Mucosa of stomach (tissue), 1 donor: ENCODE data around the gene PRKCSH.
"Not testable (repeated sequence)": the region's sequence is repeated elsewhere in the genome, so short reads cannot be mapped to it uniquely, and the experiment has no call there.

Experiments
- H3K27me3 ChIP-seq: one replicate; pipeline ENCODE4 v1.7.0; 2013; ENCODE audit warnings: mild to moderate bottlenecking, low read length; ENCODE audit not compliant: control insufficient read depth, insufficient read depth
- H3K36me3 ChIP-seq: one replicate; pipeline ENCODE4 v1.7.0; 2013; ENCODE audit warnings: low read length; ENCODE audit not compliant: control insufficient read depth, insufficient read depth
- H3K4me1 ChIP-seq: one replicate; pipeline ENCODE4 v1.7.0; 2013; ENCODE audit warnings: mild to moderate bottlenecking, low read length; ENCODE audit not compliant: control insufficient read depth, insufficient read depth
- H3K4me3 ChIP-seq: one replicate; pipeline ENCODE4 v1.7.0; 2013; ENCODE audit warnings: low read length
- H3K9ac ChIP-seq: one replicate; pipeline ENCODE4 v1.7.0; 2013; ENCODE audit warnings: mild to moderate bottlenecking, low read length, moderate library complexity
- H3K9me3 ChIP-seq: one replicate; pipeline ENCODE4 v1.7.0; 2013; ENCODE audit warnings: mild to moderate bottlenecking, low read length, moderate library complexity; ENCODE audit not compliant: control insufficient read depth
- donor health status: Pancreatic carcinoma.

The PRKCSH gene

DNA sequence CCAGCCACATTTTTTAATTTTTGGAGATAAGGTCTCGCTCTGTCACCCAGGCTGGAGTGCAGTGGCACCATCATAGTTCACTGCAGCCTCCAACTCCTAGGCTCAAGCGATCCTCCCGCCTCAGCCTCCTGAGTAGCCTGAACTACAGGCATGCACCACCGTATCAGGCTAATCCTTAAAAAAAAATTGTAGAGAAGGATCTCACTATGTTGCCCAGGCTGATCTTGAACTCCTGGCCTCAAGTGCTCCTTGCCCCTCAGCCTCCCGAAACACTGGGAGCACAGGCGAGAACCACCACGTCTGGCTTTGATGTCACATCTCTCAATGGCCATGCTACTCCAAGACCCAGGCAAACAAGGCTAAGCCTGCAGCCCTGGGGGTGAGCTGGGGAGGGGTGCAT, 21.2 kb downstream of the PRKCSH start:
- H3K9ac ChIP-seq, result no peak overlapping the region
- no peaks in the 10 kb centered on the region for H3K36me3 ChIP-seq
- H3K27me3 ChIP-seq, result peaks cover 2% of the 10 kb centered on the region
- H3K4me3 ChIP-seq, result no peak overlapping the region
- H3K9me3 ChIP-seq, result no peaks in the 10 kb centered on the region
- H3K4me1 ChIP-seq, result no peaks in the 10 kb centered on the region

DNA sequence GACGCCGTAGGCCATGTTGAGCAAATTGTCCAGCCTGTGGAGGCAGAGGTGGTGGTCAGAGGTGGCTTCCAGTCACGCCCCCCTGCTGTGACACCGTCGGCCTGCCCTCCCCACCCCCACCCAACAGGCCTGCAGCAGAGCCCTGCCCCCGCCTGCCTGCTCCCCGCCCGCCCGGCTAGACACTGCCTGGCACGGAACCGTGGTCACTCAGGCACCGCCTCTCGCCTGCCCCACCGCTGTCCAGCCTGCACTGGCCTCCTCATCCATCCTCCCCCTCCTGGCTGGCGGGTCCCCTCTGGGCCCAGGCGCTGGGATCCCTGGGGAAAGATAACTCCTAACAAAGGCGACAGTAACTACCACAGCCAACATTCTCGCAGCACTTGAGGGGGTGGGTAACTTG, 21.7 kb downstream of the PRKCSH start:
- no peaks in the 10 kb centered on the region for H3K27me3 ChIP-seq

DNA sequence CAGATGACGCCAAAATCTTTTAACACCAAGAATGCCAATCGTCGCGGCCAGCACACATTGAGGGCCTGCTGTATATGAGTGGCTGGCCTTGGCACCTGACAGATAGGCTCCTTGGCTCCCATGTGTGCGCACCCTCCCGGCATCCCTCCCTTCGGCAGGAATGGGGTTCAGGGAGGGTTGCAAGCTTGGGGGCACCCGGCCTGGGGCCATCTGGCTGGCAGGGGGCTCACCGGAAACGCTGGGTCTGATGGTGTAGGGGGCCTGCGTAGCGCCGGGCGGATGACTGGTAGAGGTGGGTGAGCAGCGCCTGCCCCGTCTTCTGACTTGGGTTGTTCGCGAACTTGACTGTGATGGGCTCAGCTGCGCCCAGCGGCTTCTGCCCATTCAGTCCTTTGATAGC, 22.4 kb downstream of the PRKCSH start:
- Histone ChIP-seq H3K9ac (no peak overlapping the region), H3K4me1 (no peaks in the 10 kb centered on the region), H3K36me3 (no peaks in the 10 kb centered on the region), H3K27me3 (no peaks in the 10 kb centered on the region), H3K4me3 (no peak overlapping the region), H3K9me3 (no peaks in the 10 kb centered on the region)

More for the DNA sequence above, 21.7 kb downstream of the PRKCSH start:
- H3K4me3 ChIP-seq, result no peak overlapping the region
- no peaks in the 10 kb centered on the region for H3K9me3 ChIP-seq
- H3K4me1 ChIP-seq, result no peaks in the 10 kb centered on the region
- no peak overlapping the region for H3K9ac ChIP-seq
- no peaks in the 10 kb centered on the region for H3K36me3 ChIP-seq

DNA sequence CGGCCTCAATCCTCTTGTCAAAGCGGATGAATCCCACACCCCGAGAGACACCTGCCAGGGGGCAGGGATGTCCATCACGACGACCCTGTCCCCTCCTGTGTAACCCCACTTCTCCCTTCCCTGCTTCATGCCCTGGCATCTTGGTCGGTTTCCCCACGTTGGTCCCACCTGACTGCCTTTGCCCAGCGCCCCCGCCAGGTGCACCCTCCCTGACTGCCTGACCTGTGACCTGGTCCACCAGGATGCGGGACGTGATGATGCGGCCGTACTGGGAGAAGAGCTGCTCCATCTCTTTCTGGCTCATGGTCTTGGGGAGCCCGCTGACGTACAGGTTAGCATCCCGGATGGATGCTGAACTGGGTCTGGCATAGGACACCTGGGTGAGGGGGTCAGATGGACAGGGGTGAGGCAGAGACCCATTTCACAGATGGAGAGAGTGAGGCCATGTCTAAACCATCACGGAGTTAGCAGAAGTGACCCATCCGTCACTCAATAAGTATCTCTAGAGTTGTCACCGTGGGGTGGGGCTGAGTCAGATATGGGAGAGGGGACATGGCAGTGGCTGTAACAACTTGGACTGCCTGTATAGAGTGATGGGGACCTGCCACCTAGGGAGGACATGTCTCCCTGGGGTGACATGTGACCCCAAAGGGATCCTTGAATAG, 22.9 kb downstream of the PRKCSH start:
- H3K4me1 ChIP-seq, result no peaks in the 10 kb centered on the region
- H3K9me3 ChIP-seq, result no peaks in the 10 kb centered on the region
- H3K27me3 ChIP-seq, result no peaks in the 10 kb centered on the region
- no peak overlapping the region for H3K4me3 ChIP-seq
- H3K36me3 ChIP-seq, result no peaks in the 10 kb centered on the region
- H3K9ac ChIP-seq, result no peak overlapping the region

DNA sequence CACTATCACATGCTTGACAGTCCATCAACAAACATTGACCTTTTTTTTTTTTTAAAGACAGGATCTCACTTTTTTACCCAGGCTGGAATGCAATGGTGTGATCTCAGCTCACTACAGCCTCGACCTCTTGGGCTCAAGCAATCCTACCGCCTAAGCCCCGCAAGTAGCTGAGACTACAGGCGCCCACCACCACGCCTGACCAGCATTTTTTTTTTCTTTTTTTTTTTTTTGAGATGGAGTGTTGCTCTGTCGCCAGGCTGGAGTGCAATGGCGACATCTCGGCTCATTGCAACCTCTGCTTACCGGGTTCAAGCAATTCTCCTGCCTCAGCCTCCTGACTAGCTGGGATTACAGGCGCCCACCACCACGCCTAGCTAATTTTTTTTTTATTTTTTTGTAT, 23.5 kb downstream of the PRKCSH start:
- not testable (repeated sequence) for H3K36me3 ChIP-seq, H3K9ac ChIP-seq, H3K4me1 ChIP-seq, H3K9me3 ChIP-seq, H3K27me3 ChIP-seq, H3K4me3 ChIP-seq

DNA sequence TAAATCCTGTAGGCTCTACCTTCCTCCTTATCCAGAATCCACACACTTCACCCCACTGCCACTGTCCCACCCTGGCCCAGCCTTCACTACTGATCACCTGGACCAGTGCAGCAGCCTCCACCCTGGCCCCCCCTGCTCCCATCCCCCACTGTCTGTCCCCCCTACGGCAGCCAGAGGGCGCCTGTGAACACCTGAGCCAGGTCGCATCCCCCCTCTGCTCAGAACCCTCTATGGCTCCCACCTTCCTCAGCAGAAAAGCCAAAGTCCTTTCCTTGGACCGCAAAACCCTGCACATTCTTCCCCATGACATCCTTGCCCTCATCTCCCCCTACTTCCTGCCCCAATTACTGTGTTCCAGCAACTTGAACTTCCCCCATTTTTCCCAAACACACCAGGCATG, 24.8 kb downstream of the PRKCSH start:
- Histone ChIP-seq H3K4me1 (no peaks in the 10 kb centered on the region), H3K36me3 (no peaks in the 10 kb centered on the region), H3K4me3 (no peak overlapping the region), H3K9ac (no peak overlapping the region), H3K9me3 (no peaks in the 10 kb centered on the region), H3K27me3 (no peaks in the 10 kb centered on the region)

DNA sequence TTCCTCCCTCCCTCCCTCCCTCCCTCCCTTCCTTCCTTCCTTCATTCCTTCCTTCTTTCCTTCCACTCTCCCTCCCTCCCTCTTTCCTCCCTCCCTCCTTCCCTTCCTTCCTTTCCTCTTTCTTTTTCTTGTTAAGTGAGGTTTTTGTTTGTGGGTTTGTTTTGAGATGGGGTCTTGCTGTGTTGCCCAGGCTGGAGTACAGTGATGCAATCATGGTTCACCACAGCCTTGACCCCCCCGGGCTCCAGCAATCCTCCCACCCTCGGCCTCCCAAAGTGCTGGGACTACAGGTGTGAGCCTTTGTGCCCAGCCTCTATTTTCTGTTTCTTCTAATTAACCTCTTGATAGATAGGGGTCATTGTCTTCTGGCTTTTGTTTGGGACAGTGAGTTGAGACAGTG, 26.0 kb downstream of the PRKCSH start:
- Histone ChIP-seq H3K36me3 (no peaks in the 10 kb centered on the region), H3K27me3 (no peaks in the 10 kb centered on the region), H3K9me3 (no peaks in the 10 kb centered on the region), H3K4me3 (no peak overlapping the region), H3K9ac (no peak overlapping the region), H3K4me1 (no peaks in the 10 kb centered on the region)

DNA sequence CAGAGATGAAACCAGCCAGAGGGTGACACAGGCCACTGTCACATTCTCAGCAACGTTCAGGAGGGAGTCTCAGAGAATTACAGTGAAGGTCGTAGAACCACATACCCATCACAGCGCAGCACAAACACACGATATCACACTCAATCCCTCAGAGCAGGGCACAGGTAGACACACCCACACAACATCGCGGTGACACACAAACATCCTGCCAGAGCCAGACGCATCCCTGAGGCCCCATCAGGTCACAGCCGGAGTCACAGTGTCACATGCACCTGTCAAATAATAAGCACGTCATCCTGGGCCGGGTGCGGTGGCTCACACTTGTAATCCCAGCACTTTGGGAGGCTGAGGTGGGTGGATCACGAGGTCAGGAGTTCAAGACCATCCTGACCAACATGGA, 28.0 kb downstream of the PRKCSH start:
- Histone ChIP-seq H3K4me1 (no peaks in the 10 kb centered on the region), H3K9me3 (no peaks in the 10 kb centered on the region), H3K4me3 (no peak overlapping the region), H3K9ac (no peak overlapping the region), H3K27me3 (no peaks in the 10 kb centered on the region), H3K36me3 (no peaks in the 10 kb centered on the region)

DNA sequence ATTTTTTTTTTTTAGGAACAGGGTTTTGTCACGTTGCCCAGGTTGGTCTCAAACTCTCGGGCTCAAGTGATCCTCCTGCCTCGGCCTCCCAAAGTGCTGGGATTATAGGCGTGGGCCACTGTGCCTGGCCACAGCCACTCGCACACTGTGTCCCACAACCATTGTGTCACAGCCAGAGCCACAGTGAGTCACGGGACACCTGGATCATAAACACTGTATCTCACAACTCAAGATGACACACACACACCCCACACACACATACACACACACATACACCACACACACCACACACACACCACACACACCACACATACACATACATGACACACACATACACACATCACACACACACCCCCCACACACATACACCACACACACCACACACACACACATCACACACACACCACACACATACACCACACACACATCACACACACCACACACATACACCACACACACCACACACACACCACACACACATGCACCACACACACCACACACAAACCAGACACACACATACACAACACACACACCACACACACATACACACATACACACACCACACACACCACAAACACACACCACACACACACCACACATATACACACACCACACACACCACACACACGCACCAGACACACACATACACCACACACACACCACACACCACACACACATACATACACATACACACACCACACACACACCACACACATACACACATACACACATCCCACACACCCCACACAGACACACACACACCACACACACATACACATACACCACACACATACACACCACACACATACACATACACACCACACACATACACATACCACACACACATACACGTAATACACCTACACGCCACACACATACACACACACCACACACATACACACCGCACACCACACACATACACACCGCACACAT, 29.2 kb downstream of the PRKCSH start:
- Histone ChIP-seq H3K4me1 (no peaks in the 10 kb centered on the region), H3K36me3 (no peaks in the 10 kb centered on the region), H3K9me3 (no peaks in the 10 kb centered on the region), H3K27me3 (no peaks in the 10 kb centered on the region), H3K9ac (no peak overlapping the region), H3K4me3 (no peak overlapping the region)

DNA sequence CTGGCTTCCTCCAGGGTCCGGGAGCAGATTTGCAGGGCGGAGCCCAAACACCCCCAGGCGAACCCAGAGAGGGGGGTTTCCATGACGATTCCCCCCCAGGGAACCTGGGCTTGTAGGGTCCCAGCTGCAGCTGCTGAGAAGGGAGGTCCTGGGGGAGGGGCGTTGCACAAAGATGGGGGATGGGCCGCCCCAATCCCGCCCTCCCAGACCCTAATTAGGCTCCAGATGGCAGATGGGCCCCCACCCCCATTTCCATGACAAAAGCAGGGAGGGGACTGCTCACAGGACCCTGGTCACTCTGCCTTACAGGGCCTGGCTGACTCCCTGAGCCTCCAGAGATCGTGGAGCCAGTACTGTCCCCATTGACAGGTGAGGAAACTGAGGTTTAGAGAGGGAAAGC, 30.2 kb downstream of the PRKCSH start:
- no peak overlapping the region for H3K4me3 ChIP-seq
- no peaks in the 10 kb centered on the region for H3K4me1 ChIP-seq
- no peaks in the 10 kb centered on the region for H3K36me3 ChIP-seq
- no peaks in the 10 kb centered on the region for H3K9me3 ChIP-seq
- H3K27me3 ChIP-seq, result no peaks in the 10 kb centered on the region
- no peak overlapping the region for H3K9ac ChIP-seq

DNA sequence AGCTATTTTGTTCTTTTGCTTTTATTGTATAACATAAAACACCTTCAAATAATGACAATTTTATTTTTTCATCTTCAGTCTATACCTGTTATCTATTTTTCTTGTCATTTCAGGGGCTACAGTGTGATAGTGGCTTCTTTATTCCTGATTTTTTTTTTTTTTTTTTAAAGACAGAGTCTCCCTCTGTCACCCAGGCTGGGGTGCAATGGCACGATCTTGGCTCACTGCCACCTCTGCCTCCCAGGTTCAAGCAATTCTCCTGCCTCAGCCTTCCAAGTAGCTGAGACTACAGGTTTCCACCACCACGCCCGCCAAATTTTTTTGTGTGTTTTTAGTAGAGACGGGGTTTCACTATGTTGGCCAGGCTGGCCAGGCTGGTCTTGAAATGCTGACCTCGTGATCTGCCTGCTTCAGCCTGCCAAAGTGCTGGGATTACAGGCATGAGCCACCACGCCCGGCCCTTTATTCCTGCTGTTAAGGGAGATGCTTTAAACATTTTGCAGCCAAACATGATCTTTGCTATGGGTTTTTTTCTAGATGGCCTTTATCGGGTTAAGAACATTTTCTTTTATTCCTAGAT, 32.9 kb downstream of the PRKCSH start:
- H3K4me1 ChIP-seq, H3K4me3 ChIP-seq, H3K9ac ChIP-seq, H3K27me3 ChIP-seq, H3K36me3 ChIP-seq, H3K9me3 ChIP-seq: not testable (repeated sequence)

DNA sequence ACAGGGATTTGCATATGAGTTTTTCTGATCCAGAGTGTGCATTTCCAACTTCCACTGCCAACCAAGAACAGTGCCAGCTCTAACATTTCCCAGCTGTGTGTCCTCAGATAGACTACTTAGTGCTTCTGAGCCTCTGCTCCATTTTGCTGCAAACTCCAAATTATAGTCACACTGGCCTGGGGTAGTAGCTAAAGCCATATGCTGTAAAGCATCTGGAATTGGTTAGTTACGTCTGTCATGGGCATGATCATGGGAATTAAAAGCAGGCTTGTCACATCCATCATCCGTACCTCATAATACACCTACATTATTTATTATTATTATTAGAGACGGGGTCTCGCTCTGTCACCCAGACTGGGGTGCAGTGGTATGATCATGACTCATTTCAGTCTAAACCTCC, 38.3 kb downstream of the PRKCSH start:
- no peak overlapping the region for H3K4me3 ChIP-seq
- H3K9me3 ChIP-seq, result no peaks in the 10 kb centered on the region
- no peaks in the 10 kb centered on the region for H3K27me3 ChIP-seq
- no peak overlapping the region for H3K9ac ChIP-seq
- H3K4me1 ChIP-seq, result no peaks in the 10 kb centered on the region
- no peaks in the 10 kb centered on the region for H3K36me3 ChIP-seq
